Thyroid gland (tissue), 4 donors: Measurements from ENCODE around the gene THAP4.

ENCODE experiments used
- CTCF ChIP-seq, 6 experiments: fragments of 200-600 bp in 3 of 6; fragments of 450-650 bp in 3 of 6; sonication (generic) in 3 of 6; IDR thresholded peaks; one replicate each; pipeline ENCODE4 v1.5.1; 2016 to 2019; ENCODE audit warnings: antibody characterized with exemption in 6 of 6, mild to moderate bottlenecking in 2 of 6, inconsistent platforms in 1 of 6, moderate library complexity in 1 of 6
- POLR2A ChIP-seq, 2 donors: fragments of 450-650 bp; IDR thresholded peaks; one replicate each; pipeline ENCODE4 v1.6.1; 2017; ENCODE audit warnings: antibody characterized with exemption in 2 of 2, mild to moderate bottlenecking in 2 of 2, moderate library complexity in 1 of 2

GRCh38 chr2:241546771-241547498 lies 90.0 kb downstream of the THAP4 start:
- TF ChIP-seq CTCF (IDR thresholded peaks at IDR 0.05) (no peak), POLR2A (IDR thresholded peaks at IDR 0.05) (no peak)
